ENCODE data around the gene CBR4.

DNA sequence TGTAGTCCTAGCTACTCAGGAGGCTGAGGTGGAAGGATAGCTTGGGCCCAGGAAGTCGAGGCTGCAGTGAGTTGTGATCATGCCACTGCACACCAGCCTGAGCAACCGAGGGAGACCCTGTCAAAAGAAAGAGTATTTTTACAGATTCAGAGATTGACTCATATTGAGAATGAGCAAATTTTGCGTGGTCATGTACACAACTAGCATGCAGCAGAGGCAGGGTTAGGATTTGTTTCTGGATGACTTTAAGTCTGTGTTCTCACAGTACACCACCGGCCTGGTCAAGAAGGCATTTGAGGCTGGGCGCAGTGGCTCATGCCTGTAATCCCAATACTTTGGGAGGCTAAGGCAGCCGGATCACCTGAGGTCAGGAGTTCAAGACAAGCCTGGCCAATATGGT, 44.8 kb upstream of the CBR4 start:
- TF ChIP-seq, protein P1, sequence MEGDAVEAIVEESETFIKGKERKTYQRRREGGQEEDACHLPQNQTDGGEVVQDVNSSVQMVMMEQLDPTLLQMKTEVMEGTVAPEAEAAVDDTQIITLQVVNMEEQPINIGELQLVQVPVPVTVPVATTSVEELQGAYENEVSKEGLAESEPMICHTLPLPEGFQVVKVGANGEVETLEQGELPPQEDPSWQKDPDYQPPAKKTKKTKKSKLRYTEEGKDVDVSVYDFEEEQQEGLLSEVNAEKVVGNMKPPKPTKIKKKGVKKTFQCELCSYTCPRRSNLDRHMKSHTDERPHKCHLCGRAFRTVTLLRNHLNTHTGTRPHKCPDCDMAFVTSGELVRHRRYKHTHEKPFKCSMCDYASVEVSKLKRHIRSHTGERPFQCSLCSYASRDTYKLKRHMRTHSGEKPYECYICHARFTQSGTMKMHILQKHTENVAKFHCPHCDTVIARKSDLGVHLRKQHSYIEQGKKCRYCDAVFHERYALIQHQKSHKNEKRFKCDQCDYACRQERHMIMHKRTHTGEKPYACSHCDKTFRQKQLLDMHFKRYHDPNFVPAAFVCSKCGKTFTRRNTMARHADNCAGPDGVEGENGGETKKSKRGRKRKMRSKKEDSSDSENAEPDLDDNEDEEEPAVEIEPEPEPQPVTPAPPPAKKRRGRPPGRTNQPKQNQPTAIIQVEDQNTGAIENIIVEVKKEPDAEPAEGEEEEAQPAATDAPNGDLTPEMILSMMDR (IDR thresholded peaks at IDR 0.05): no peak
- no peak for TF ChIP-seq EP300 (IDR thresholded peaks at IDR 0.05)
